ENCODE data around the gene VN1R4.

GRCh38 chr19:53290758-53291549 is 23.4 kb upstream of the VN1R4 start:
- no peak for TF ChIP-seq CTCF (conservative IDR thresholded peaks at IDR 0.05; ENCODE audit: low read length)
- TF ChIP-seq EZH2phosphoT487 (IDR thresholded peaks at IDR 0.05; ENCODE audit: borderline replicate concordance): no peak
